PC-3 (cell line): ENCODE data around the gene BCAS1. TPM values are rescaled to one million over a fixed set of nuclear protein-coding genes. Genes with fewer than 3 reads are reported as not detected.

ENCODE experiments used
- ATAC-seq: fragments of 200-7000 bp; cut with Tn5 transposase; 2 replicates; pipeline ENCODE4 v1.9.1; 2020; ENCODE audit warnings: mild to moderate bottlenecking, moderate library complexity
- BruUV-seq: library from RNA; stranded (reverse); fragments of 400-500 nt; replicated peaks from 2 replicates; lab custom pipeline; 2021; lab: Mats Ljungman, UMichigan
- CTCF ChIA-PET: fragments of 300-600 bp; sonication (Branson Sonifier 250); formaldehyde crosslinking; loops from one replicate; lab custom pipeline; 2022; ENCODE audit warnings: antibody characterized with exemption; lab: Charles Lee
- POLR2A ChIA-PET: fragments of 300-600 bp; sonication (Branson Sonifier 250); formaldehyde crosslinking; loops from one replicate; lab custom pipeline; 2022; ENCODE audit warnings: antibody characterized with exemption; ENCODE audit not compliant: unreplicated experiment; lab: Charles Lee
- DNase-seq: peaks from one replicate; pipeline ENCODE4 v3.0.0-alpha.2; 2015
- H2AFZ ChIP-seq: fragments of 300-600 bp; sonication (generic); 2 replicates; pipeline ENCODE4 v1.6.0; 2016; ENCODE audit warnings: antibody characterized with exemption, low read length
- H3F3A ChIP-seq: fragments of 300-600 bp; sonication (generic); one replicate; pipeline ENCODE4 v1.6.0; 2017; ENCODE audit warnings: antibody characterized with exemption, low read length, control low read depth, mild to moderate bottlenecking; ENCODE audit not compliant: unreplicated experiment
- H3K27ac ChIP-seq: fragments of 300-600 bp; sonication (generic); 2 replicates; pipeline ENCODE4 v1.5.1; 2016; ENCODE audit warnings: mild to moderate bottlenecking, low read length
- H3K27me3 ChIP-seq: fragments of 300-600 bp; sonication (generic); 2 replicates; pipeline ENCODE4 v1.6.1; 2016; ENCODE audit warnings: low read length, mixed read lengths
- H3K36me3 ChIP-seq: fragments of 300-600 bp; sonication (generic); 2 replicates; pipeline ENCODE4 v1.6.1; 2016; ENCODE audit warnings: low read depth, mixed run types, low read length, mixed read lengths
- H3K4me1 ChIP-seq: fragments of 300-600 bp; sonication (generic); 2 replicates; pipeline ENCODE4 v1.5.1; 2016; ENCODE audit warnings: low read length; ENCODE audit not compliant: insufficient read depth
- H3K4me2 ChIP-seq: fragments of 300-600 bp; sonication (generic); 2 replicates; pipeline ENCODE4 v1.6.0; 2016; ENCODE audit warnings: low read length
- H3K4me3 ChIP-seq: fragments of 300-600 bp; sonication (generic); 2 replicates; pipeline ENCODE4 v1.5.1; 2016; ENCODE audit warnings: mild to moderate bottlenecking, low read length, mixed read lengths
- H3K79me2 ChIP-seq: fragments of 300-600 bp; sonication (generic); 2 replicates; pipeline ENCODE4 v1.6.1; 2017; ENCODE audit warnings: low read length, mixed read lengths
- H3K9ac ChIP-seq: fragments of 300-600 bp; sonication (generic); 2 replicates; pipeline ENCODE4 v1.6.0; 2016; ENCODE audit warnings: mild to moderate bottlenecking, low read length
- H3K9me2 ChIP-seq: fragments of 300-600 bp; sonication (generic); replicated peaks from 2 replicates; pipeline ENCODE4 v1.6.1; 2016; ENCODE audit warnings: mixed run types, low read length, mixed read lengths
- H3K9me3 ChIP-seq: fragments of 300-600 bp; sonication (generic); 2 replicates; pipeline ENCODE4 v1.6.1; 2016; ENCODE audit warnings: low read length, mixed read lengths
- H4K20me1 ChIP-seq: fragments of 300-600 bp; sonication (generic); 2 replicates; pipeline ENCODE4 v1.6.1; 2016; ENCODE audit warnings: low read length, mixed read lengths
- EZH2 ChIP-seq: fragments of 300-600 bp; sonication (generic); IDR thresholded peaks from one replicate; pipeline ENCODE4 v1.6.1; 2017; ENCODE audit warnings: antibody characterized with exemption, mild to moderate bottlenecking, low read length; ENCODE audit not compliant: unreplicated experiment
- EZH2phosphoT487 ChIP-seq: fragments of 300-600 bp; sonication (generic); IDR thresholded peaks from 2 replicates; pipeline ENCODE4 v1.6.1; 2018; ENCODE audit warnings: mild to moderate bottlenecking, antibody characterized with exemption, low read length, borderline replicate concordance
- intact Hi-C: fragments of 100-400 bp; cut with micrococcal nuclease; formaldehyde crosslinking; loops from 2 replicates; pipeline ENCODE4 v1.9.0; 2023
- total RNA-seq: library from RNA; depleted of rRNA; stranded (reverse); fragments of >200 nt; gene quantifications from 2 replicates; pipeline ENCODE4 v1.2.3, GENCODE V29; 2014
- TF ChIP-seq, protein P1 (sequence below): fragments of 300-600 bp; sonication (generic); conservative IDR thresholded peaks from 2 replicates; pipeline ENCODE4 v1.5.1; 2017; ENCODE audit warnings: antibody characterized with exemption, low read depth, mild to moderate bottlenecking, low read length

BCAS1 gene
- total RNA-seq, 1 experiment from 2014 or later, result 0.18 TPM

DNA sequence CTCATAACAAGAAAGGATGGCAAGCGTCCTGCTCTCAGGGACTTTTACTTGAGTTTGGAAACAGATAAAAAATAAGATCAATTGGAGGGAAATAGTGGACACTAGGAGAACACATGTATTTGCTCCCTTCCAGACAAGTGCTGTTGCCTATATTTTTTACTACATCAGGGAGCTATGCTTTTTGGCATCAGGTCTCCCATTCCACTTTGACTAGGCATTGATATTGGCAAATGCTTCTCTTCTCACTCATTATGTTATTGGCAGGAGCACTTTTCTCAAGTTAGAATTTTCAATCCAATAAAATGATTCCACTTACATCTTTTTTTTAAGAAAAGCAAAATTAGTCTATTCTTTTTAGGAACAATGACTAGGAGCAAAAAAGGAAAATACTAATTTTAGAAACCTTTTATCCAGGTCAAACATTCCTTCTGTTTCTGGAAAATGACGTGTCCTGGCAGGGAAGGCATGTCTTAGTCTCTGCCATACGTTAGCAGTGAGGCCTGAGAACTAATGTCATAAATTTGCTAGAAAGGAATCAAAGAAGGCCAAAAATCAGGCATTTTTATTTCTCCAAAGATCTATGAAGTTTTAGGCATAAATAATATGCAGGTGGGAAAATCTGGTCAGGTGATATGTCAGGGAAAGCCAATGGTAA, 21.4 kb downstream of the BCAS1 start:
- intact Hi-C loops, result no loop called here
- ChIA-PET POLR2A (no interaction called here), CTCF (no interaction called here)

DNA sequence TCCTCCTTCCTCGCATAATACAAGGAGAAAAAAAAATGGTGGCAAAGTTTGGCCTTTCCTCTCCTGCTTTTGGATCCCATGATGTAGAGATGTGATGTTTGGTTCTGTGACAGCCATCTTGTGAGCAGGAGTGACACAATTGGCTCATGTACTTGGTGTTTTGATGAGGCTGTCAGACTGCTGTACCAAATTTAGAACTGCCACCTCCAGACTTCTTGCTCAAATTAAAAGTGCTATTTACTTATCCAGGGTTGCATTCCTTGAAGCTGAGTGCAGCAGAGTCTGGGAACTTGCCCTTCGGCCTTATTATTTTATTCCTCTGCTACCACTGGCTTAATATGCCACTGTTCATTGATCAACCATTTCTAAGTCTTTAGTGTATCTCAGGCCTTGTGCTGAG, 21.9 kb downstream of the BCAS1 start:
- Histone ChIP-seq H2AFZ (no peak overlapping the region), H3K4me3 (no peak overlapping the region), H4K20me1 (no peaks in the 10 kb centered on the region), H3K79me2 (no peaks in the 10 kb centered on the region), H3K27ac (no peak overlapping the region), H3K27me3 (peaks cover 18% of the 10 kb centered on the region; the same call in 1 of the 2 replicates), H3K9me3 (no peaks in the 10 kb centered on the region), H3K36me3 (no peaks in the 10 kb centered on the region), H3K4me2 (no peak overlapping the region), H3K4me1 (no peaks in the 10 kb centered on the region), H3F3A (no peaks in the 10 kb centered on the region), H3K9ac (no peak overlapping the region), H3K9me2 (no peaks in the 10 kb centered on the region)
- no peak for TF ChIP-seq EZH2
- TF ChIP-seq, protein P1, sequence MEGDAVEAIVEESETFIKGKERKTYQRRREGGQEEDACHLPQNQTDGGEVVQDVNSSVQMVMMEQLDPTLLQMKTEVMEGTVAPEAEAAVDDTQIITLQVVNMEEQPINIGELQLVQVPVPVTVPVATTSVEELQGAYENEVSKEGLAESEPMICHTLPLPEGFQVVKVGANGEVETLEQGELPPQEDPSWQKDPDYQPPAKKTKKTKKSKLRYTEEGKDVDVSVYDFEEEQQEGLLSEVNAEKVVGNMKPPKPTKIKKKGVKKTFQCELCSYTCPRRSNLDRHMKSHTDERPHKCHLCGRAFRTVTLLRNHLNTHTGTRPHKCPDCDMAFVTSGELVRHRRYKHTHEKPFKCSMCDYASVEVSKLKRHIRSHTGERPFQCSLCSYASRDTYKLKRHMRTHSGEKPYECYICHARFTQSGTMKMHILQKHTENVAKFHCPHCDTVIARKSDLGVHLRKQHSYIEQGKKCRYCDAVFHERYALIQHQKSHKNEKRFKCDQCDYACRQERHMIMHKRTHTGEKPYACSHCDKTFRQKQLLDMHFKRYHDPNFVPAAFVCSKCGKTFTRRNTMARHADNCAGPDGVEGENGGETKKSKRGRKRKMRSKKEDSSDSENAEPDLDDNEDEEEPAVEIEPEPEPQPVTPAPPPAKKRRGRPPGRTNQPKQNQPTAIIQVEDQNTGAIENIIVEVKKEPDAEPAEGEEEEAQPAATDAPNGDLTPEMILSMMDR, result no peak
- no peak for TF ChIP-seq EZH2phosphoT487
- intact Hi-C loops, result no loop called here
- no peak for DNase-seq
- POLR2A ChIA-PET, result no interaction called here
- no peak for ATAC-seq
- no TSS peak for BruUV-seq
- CTCF ChIA-PET, result no interaction called here

More for the DNA sequence above, 21.4 kb downstream of the BCAS1 start:
- Histone ChIP-seq H3K9me2 (no peaks in the 10 kb centered on the region), H3K4me2 (no peak overlapping the region), H3K27ac (no peak overlapping the region), H3K27me3 (peaks cover 18% of the 10 kb centered on the region; the same call in 1 of the 2 replicates), H4K20me1 (no peaks in the 10 kb centered on the region), H3K9ac (no peak overlapping the region), H3K4me1 (no peaks in the 10 kb centered on the region), H3K4me3 (no peak overlapping the region), H3K79me2 (no peaks in the 10 kb centered on the region), H2AFZ (no peak overlapping the region), H3K9me3 (no peaks in the 10 kb centered on the region), H3F3A (no peaks in the 10 kb centered on the region), H3K36me3 (no peaks in the 10 kb centered on the region)
- TF ChIP-seq EZH2, result no peak
- TF ChIP-seq EZH2phosphoT487, result no peak
- TF ChIP-seq, protein P1, result no peak
- no TSS peak for BruUV-seq
- ATAC-seq (no peak), DNase-seq (no peak)

DNA sequence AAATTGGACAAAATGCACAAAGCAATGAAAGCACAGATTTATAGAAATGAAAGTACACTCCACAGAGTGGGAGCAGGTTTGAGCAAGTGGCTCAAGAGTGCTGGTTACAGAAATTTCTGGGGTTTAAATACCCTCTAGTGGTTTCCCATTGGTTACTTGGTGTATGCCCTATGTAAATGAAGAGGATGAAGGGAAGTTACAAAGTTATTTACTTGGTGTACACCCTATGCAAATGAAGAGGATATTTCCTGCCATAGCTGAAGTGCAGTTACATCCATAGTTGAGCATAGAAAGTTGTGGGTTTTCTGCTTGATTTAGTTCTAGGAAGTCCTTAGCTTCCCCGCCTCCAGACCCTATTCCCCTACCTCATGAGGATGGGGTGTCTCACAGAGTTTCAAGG, 22.7 kb downstream of the BCAS1 start:
- Histone ChIP-seq H3K9ac (no peak overlapping the region), H3K9me2 (no peaks in the 10 kb centered on the region), H3K27me3 (peaks cover 18% of the 10 kb centered on the region; the same call in 1 of the 2 replicates), H3K4me1 (no peaks in the 10 kb centered on the region), H3K4me3 (no peak overlapping the region), H3K9me3 (no peaks in the 10 kb centered on the region), H2AFZ (no peak overlapping the region), H3F3A (no peaks in the 10 kb centered on the region), H3K79me2 (no peaks in the 10 kb centered on the region), H4K20me1 (no peaks in the 10 kb centered on the region), H3K4me2 (no peak overlapping the region), H3K36me3 (no peaks in the 10 kb centered on the region), H3K27ac (no peak overlapping the region)
- ChIA-PET CTCF (no interaction called here), POLR2A (no interaction called here)
- ATAC-seq (no peak), DNase-seq (no peak)
- BruUV-seq, result no TSS peak
- TF ChIP-seq, protein P1, result no peak
- no peak for TF ChIP-seq EZH2phosphoT487
- TF ChIP-seq EZH2, result no peak
- intact Hi-C loops, result no loop called here
